C4-2B (cell line): ENCODE measurements around the gene SYK.

Experiments
- ZFX ChIP-seq: fragments of 450-650 bp; IDR thresholded peaks from 2 replicates; pipeline ENCODE4 v1.6.1; 2017
- TF ChIP-seq, protein P1 (sequence below): fragments of 450-650 bp; conservative IDR thresholded peaks from 2 replicates; pipeline ENCODE4 v1.5.1; 2017; ENCODE audit warnings: mild to moderate bottlenecking

DNA sequence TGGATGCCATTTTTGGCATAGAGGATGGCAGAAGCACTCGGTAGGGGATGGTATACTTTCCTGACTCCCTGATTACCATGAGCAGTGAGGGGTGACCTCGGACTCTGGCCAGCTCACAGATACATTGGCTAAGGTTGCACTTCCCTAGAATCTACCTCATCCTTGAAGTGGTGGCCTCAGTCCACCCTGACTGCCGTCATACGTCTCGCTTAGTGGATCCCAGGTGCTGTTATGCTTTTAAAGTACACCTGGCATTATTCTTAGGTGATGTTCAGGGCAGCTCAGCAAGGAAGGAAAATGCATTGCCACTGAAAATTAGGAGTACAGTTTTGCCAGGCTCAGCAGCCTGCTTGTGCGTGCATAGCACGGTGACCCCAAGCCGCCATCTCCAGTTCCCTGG lies 87.3 kb downstream of the SYK start:
- TF ChIP-seq, protein P1, sequence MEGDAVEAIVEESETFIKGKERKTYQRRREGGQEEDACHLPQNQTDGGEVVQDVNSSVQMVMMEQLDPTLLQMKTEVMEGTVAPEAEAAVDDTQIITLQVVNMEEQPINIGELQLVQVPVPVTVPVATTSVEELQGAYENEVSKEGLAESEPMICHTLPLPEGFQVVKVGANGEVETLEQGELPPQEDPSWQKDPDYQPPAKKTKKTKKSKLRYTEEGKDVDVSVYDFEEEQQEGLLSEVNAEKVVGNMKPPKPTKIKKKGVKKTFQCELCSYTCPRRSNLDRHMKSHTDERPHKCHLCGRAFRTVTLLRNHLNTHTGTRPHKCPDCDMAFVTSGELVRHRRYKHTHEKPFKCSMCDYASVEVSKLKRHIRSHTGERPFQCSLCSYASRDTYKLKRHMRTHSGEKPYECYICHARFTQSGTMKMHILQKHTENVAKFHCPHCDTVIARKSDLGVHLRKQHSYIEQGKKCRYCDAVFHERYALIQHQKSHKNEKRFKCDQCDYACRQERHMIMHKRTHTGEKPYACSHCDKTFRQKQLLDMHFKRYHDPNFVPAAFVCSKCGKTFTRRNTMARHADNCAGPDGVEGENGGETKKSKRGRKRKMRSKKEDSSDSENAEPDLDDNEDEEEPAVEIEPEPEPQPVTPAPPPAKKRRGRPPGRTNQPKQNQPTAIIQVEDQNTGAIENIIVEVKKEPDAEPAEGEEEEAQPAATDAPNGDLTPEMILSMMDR, result no peak
- TF ChIP-seq ZFX, result no peak
